GM12878 (cell line): Measurements from ENCODE around the gene DYNC1I2.

Experiments used
- BCL11A ChIP-seq: IDR thresholded peaks from 2 replicates; pipeline ENCODE4 v1.6.1; 2011; ENCODE audit warnings: low read depth, low read length
- CTCF ChIP-seq, 3 experiments: IDR thresholded peaks in 2 of 3; conservative IDR thresholded peaks in 1 of 3; 2 replicates each; pipeline ENCODE4 v1.5.1; 2011; ENCODE audit warnings: low read depth in 3 of 3, low read length in 3 of 3, mild to moderate bottlenecking in 3 of 3, control low read depth in 2 of 3, moderate library complexity in 2 of 3, inconsistent platforms in 1 of 3, mixed read lengths in 1 of 3; ENCODE audit not compliant: control insufficient read depth in 2 of 3, insufficient read depth in 1 of 3; ENCODE audit errors: extremely low read depth in 1 of 3
- EED ChIP-seq: sonication (generic); IDR thresholded peaks from 2 replicates; pipeline ENCODE4 v1.6.1; 2016; ENCODE audit warnings: antibody characterized with exemption, low read depth
- EP300 ChIP-seq, 2 experiments: fragments of 150-350 bp in 1 of 2; IDR thresholded peaks; 2 replicates each; pipeline ENCODE4 v1.6.1; 2011 to 2012; ENCODE audit warnings: low read depth in 2 of 2, low read length in 2 of 2, borderline replicate concordance in 1 of 2, improper control_type of control experiment in 1 of 2, inconsistent platforms in 1 of 2; ENCODE audit not compliant: control insufficient read depth in 1 of 2
- JUND ChIP-seq: IDR thresholded peaks from 2 replicates; pipeline ENCODE4 v1.6.1; 2012; ENCODE audit warnings: low read depth, mild to moderate bottlenecking, low read length, improper control_type of control experiment, moderate library complexity
- POLR2A ChIP-seq: IDR thresholded peaks from 2 replicates; pipeline ENCODE4 v1.6.1; 2011; ENCODE audit warnings: low read depth, mild to moderate bottlenecking, low read length
- RFX5 ChIP-seq: IDR thresholded peaks from 2 replicates; pipeline ENCODE4 v1.6.1; 2011; ENCODE audit warnings: low read depth, low read length, improper control_type of control experiment
- TAF1 ChIP-seq: IDR thresholded peaks from 2 replicates; pipeline ENCODE4 v1.6.1; 2011; ENCODE audit warnings: mild to moderate bottlenecking, low read depth, low read length, borderline replicate concordance

DNA sequence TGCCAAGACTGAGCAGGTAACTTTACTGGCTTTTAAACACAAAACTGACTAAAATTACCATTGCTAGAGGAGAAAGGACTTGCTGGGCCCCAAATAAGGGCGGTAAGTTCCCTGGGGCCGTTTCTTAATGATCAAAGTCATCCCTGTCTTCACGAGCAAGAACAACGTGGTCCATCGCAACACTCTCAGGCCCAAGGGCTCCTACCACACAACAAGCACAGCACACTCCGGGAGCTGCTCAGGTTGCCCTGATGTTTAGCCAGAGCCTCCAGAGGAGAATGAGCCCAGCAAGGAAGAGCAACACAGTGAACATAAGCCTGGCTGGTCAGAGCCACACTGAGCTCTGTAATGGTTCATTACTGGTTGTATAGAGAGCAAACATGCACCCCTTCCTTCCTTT lies 102.7 kb downstream of the DYNC1I2 start:
- TF ChIP-seq CTCF (IDR thresholded peaks at IDR 0.05 in 2 of 3, conservative IDR thresholded peaks at IDR 0.05 in 1 of 3; ENCODE audit: control insufficient read depth in 2 of 3, extremely low read depth in 1 of 3, insufficient read depth in 1 of 3, low read depth in 3 of 3, low read length in 3 of 3): no peak
- no peak for TF ChIP-seq RFX5
- no peak for TF ChIP-seq BCL11A
- TF ChIP-seq TAF1: no peak
- no peak for TF ChIP-seq POLR2A
- TF ChIP-seq JUND: no peak
- TF ChIP-seq EP300 (IDR thresholded peaks at IDR 0.05; ENCODE audit: borderline replicate concordance in 1 of 2, control insufficient read depth in 1 of 2, low read depth in 2 of 2, low read length in 2 of 2): no peak
- no peak for TF ChIP-seq EED
